Endothelial cell of umbilical vein (primary cell): Measurements from ENCODE around the gene H2AZ1. TPM values are rescaled to one million over a fixed set of nuclear protein-coding genes. Genes with fewer than 3 reads are reported as not detected.

Experiments used
- BruUV-seq: library from RNA; stranded (reverse); fragments of 400-500 nt; replicated peaks from 2 replicates; lab custom pipeline; 2021; lab: Mats Ljungman, UMichigan
- CTCF ChIA-PET: fragments of 300-600, 350-600 bp; sonication (Branson Sonifier 250); formaldehyde crosslinking; loops from one replicate; lab custom pipeline; 2021; ENCODE audit warnings: antibody characterized with exemption, inconsistent platforms; lab: Charles Lee
- POLR2A ChIA-PET: fragments of 300-600, 350-600 bp; sonication (Branson Sonifier 250); formaldehyde crosslinking; loops from one replicate; lab custom pipeline; 2021; ENCODE audit warnings: antibody characterized with exemption, inconsistent platforms; lab: Charles Lee
- DNase-seq: peaks from one replicate; pipeline ENCODE4 v3.0.0-alpha.2; 2011; ENCODE audit warnings: low read depth, low spot score
- FAIRE-seq: peaks from 2 replicates; lab custom pipeline; 2011; peaks lifted over from hg19 to GRCh38; lab: Jason Lieb, UNC
- H2AFZ ChIP-seq: 2 replicates; pipeline ENCODE4 v1.6.0; 2012; ENCODE audit warnings: low read depth, low read length, control low read depth, inconsistent platforms
- H3K27ac ChIP-seq: 2 replicates; pipeline ENCODE4 v1.5.1; 2011; ENCODE audit warnings: low read depth, mild to moderate bottlenecking, control low read depth, low read length, moderate library complexity; ENCODE audit not compliant: insufficient read depth
- H3K27me3 ChIP-seq, 2 experiments: 2 replicates each; pipeline versions ENCODE4 v1.6.0 to v1.6.1; 2011; ENCODE audit warnings: low read length in 2 of 2, mixed read lengths in 1 of 2; ENCODE audit not compliant: control insufficient read depth in 2 of 2, insufficient read depth in 2 of 2
- H3K36me3 ChIP-seq, 2 experiments: 2 replicates in 1 of 2; 3 replicates in 1 of 2; pipeline ENCODE4 v1.5.1; 2011; ENCODE audit warnings: low read length in 2 of 2, mild to moderate bottlenecking in 1 of 2, moderate library complexity in 1 of 2; ENCODE audit not compliant: control insufficient read depth in 2 of 2, insufficient read depth in 2 of 2; ENCODE audit errors: extremely low read depth in 1 of 2
- H3K4me1 ChIP-seq: 3 replicates; pipeline ENCODE4 v1.5.1; 2011; ENCODE audit warnings: mild to moderate bottlenecking, low read length; ENCODE audit not compliant: control insufficient read depth, insufficient read depth; ENCODE audit errors: extremely low read depth
- H3K4me2 ChIP-seq: 2 replicates; pipeline ENCODE4 v1.6.1; 2011; ENCODE audit warnings: low read length, control low read depth, mixed read lengths; ENCODE audit not compliant: insufficient read depth
- H3K4me3 ChIP-seq, 3 experiments: fragments of 200-600 bp in 1 of 3; sonication (generic), shearing (Covaris generic) in 1 of 3; replicated peaks in 1 of 3; 2 replicates each; pipeline ENCODE4 v1.5.1; 2011 to 2016; ENCODE audit warnings: control low read depth in 3 of 3, low read length in 3 of 3, mild to moderate bottlenecking in 2 of 3, inconsistent platforms in 1 of 3, low read depth in 1 of 3, moderate library complexity in 1 of 3; ENCODE audit not compliant: insufficient read depth in 1 of 3
- H3K79me2 ChIP-seq: 2 replicates; pipeline ENCODE4 v1.6.0; 2012; ENCODE audit warnings: low read length, inconsistent platforms; ENCODE audit not compliant: control insufficient read depth, insufficient read depth
- H3K9ac ChIP-seq: replicated peaks from 2 replicates; pipeline ENCODE3; 2011; ENCODE audit warnings: low read length, control low read depth; ENCODE audit not compliant: insufficient read depth; ENCODE audit errors: extremely low read depth
- H3K9me1 ChIP-seq: replicated peaks from 3 replicates; pipeline ENCODE4 v1.6.0; 2011; ENCODE audit warnings: mild to moderate bottlenecking, low read length; ENCODE audit not compliant: control insufficient read depth, insufficient read depth; ENCODE audit errors: extremely low read depth
- H3K9me3 ChIP-seq: replicated peaks from 2 replicates; pipeline ENCODE4 v1.5.1; 2012; ENCODE audit warnings: low read length, inconsistent platforms; ENCODE audit not compliant: control insufficient read depth, insufficient read depth
- H4K20me1 ChIP-seq: replicated peaks from 2 replicates; pipeline ENCODE3; 2011; ENCODE audit warnings: mild to moderate bottlenecking, low read length; ENCODE audit not compliant: control insufficient read depth, insufficient read depth; ENCODE audit errors: extremely low read depth
- EZH2 ChIP-seq: IDR thresholded peaks from 2 replicates; pipeline ENCODE4 v1.6.1; 2012; ENCODE audit warnings: borderline replicate concordance, low read depth, mild to moderate bottlenecking, moderate library complexity, low read length, inconsistent platforms; ENCODE audit not compliant: severe bottlenecking
- dilution Hi-C: fragments of 300-500 bp; cut with MboI; formaldehyde crosslinking; loops from one replicate; pipeline ENCODE4 v1.15.0; 2019; ENCODE audit warnings: low sequenced_read_pairs; ENCODE audit not compliant: extremely low pct_ligation_motif_present
- intact Hi-C: fragments of 100-400 bp; cut with micrococcal nuclease; formaldehyde crosslinking; loops from one replicate; pipeline ENCODE4 v1.10.0; 2022
- polyA plus RNA-seq, 4 experiments: library from polyadenylated mRNA; depleted of rRNA in 3 of 4; stranded (reverse) in 3 of 4; unstranded in 1 of 4; fragments of >200 nt; gene quantifications; 2 replicates each; pipeline versions ENCODE4 v1.2.1 to v1.2.3, GENCODE V29; 2011 to 2012; ENCODE audit warnings: missing spikeins in 1 of 4
- total RNA-seq: library from RNA; stranded (reverse); gene quantifications from 2 replicates; pipeline ENCODE4 v1.2.3, GENCODE V29; 2021
- TF ChIP-seq, protein P1 (sequence below), 2 donors: IDR thresholded peaks; 1 replicate in 1 of 2; 2 replicates in 1 of 2; pipeline ENCODE4 v1.5.1; 2011; ENCODE audit warnings: low read length in 2 of 2, mild to moderate bottlenecking in 2 of 2, moderate library complexity in 2 of 2, control low read depth in 1 of 2, inconsistent platforms in 1 of 2, low read depth in 1 of 2; ENCODE audit not compliant: insufficient read depth in 1 of 2; ENCODE audit errors: extremely low read depth in 1 of 2

Gene H2AZ1
- total and polyA plus RNA-seq, 2 donors (not counting 3 experiments of a cell fraction or from before 2014, with no cell fraction given) = 682 to 715 TPM

DNA sequence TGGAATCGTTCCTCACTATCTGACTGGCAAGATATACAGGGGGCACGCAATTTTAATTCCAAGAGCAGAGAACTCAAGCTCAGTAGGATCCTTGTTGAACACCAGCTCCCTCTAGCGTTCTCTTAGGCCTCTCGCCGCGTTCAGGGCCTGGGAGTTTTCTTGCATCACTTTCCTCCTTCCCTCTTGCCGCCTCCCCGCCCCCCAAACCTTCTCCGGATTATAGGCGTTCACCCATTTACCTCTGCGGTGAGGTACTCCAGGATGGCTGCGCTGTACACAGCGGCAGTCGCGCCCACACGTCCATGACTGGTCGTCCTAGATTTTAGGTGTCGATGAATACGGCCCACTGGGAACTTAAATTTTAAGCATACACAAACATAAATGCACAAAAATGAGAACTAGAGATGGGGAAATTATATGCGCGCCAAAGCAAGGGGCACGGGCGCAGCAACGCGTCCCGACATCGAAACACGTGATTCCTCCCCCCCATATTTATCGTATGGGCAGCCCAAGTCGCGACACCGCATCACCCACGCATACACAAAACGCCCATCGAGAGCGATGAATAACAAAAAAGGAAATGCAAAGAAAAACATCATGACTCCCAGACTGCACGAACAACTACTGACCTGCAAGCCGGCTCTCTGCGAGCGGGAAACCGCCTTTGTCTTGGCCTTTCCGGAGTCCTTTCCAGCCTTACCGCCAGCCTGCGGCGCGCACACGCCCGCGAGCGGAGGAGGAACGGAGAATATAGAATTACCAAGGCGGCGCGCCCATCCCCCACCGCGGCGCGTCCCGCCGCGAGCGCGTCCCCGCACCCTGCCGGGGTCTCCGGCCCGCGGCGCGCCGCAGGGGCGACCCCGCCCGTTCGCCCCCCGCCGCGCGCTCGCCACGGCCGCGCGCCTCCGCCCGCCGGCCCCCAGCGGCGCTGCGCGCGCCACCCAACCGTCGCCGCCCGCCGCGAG lies 759 bp downstream of the H2AZ1 start:
- H3K27me3 ChIP-seq = no peaks in the 10 kb centered on the region
- peak overlapping the region; percentile 95 for H3K4me2 ChIP-seq
- CTCF ChIA-PET = interaction anchor here (0.6 to 4.1 kb wide), 22 partner anchors 9 to 544 kb away, joined by 3 to 55 read pairs (median 4); partner anchors contain the start of genes LAMTOR3 and TRMT10A
- peaks cover 44% of the 10 kb centered on the region for H3K79me2 ChIP-seq
- H2AFZ ChIP-seq = peak overlapping the region; percentile 39
- FAIRE-seq (peak; percentile 82), DNase-seq (peak; percentile 91)
- peak overlapping the region; percentile 66 to 87 (median 86) for H3K4me3 ChIP-seq
- H3K9me3 ChIP-seq = no peaks in the 10 kb centered on the region
- H3K4me1 ChIP-seq = peaks cover 38% of the 10 kb centered on the region
- TF ChIP-seq, protein P1, sequence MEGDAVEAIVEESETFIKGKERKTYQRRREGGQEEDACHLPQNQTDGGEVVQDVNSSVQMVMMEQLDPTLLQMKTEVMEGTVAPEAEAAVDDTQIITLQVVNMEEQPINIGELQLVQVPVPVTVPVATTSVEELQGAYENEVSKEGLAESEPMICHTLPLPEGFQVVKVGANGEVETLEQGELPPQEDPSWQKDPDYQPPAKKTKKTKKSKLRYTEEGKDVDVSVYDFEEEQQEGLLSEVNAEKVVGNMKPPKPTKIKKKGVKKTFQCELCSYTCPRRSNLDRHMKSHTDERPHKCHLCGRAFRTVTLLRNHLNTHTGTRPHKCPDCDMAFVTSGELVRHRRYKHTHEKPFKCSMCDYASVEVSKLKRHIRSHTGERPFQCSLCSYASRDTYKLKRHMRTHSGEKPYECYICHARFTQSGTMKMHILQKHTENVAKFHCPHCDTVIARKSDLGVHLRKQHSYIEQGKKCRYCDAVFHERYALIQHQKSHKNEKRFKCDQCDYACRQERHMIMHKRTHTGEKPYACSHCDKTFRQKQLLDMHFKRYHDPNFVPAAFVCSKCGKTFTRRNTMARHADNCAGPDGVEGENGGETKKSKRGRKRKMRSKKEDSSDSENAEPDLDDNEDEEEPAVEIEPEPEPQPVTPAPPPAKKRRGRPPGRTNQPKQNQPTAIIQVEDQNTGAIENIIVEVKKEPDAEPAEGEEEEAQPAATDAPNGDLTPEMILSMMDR (IDR thresholded peaks at IDR 0.05; ENCODE audit: extremely low read depth in 1 of 2, insufficient read depth in 1 of 2, low read depth in 1 of 2, low read length in 2 of 2) = peak; percentile 83 to 91
- no peak for TF ChIP-seq EZH2
- H3K9me1 ChIP-seq = no peaks in the 10 kb centered on the region
- peak overlapping the region; percentile 90 for H3K9ac ChIP-seq
- no peaks in the 10 kb centered on the region for H4K20me1 ChIP-seq
- POLR2A ChIA-PET = interaction anchor here (0.6 to 1.5 kb wide), 6 partner anchors 9 to 386 kb away, joined by 3 to 15 read pairs (median 5); partner anchors contain the start of genes LAMTOR3 and TRMT10A
- peaks cover 0 to 4% of the 10 kb centered on the region in 2 experiments for H3K36me3 ChIP-seq
- dilution Hi-C loops (no loop called here), intact Hi-C loops (loop anchor here (1.0 to 10.0 kb wide), 5 partner anchors 55 to 1075 kb away; partner anchors contain the start of genes EMCN and LAMTOR3)
- peak overlapping the region; percentile 75 for H3K27ac ChIP-seq
- BruUV-seq = TSS peak; percentile 23
